Measurements from ENCODE around the gene SNX14.

The SNX14 gene

GRCh38 chr6:85494547-85495536, 98.8 kb downstream of the SNX14 start:
- TF ChIP-seq GATA3 (IDR thresholded peaks at IDR 0.05; ENCODE audit: low read depth, low read length), result no peak
- TF ChIP-seq GATA2 (IDR thresholded peaks at IDR 0.05; ENCODE audit: low read depth, low read length), result no peak

GRCh38 chr6:85493389-85493788, 100.3 kb downstream of the SNX14 start:
- TF ChIP-seq GATA3 (IDR thresholded peaks at IDR 0.05; ENCODE audit: low read depth, low read length) (no peak), GATA2 (IDR thresholded peaks at IDR 0.05; ENCODE audit: low read depth, low read length) (no peak)

GRCh38 chr6:85490516-85491248, 103.0 kb downstream of the SNX14 start:
- TF ChIP-seq GATA3 (IDR thresholded peaks at IDR 0.05; ENCODE audit: low read depth, low read length) (no peak), GATA2 (IDR thresholded peaks at IDR 0.05; ENCODE audit: low read depth, low read length) (no peak)

- TF ChIP-seq GATA3 (IDR thresholded peaks at IDR 0.05; ENCODE audit: low read depth, low read length) (no peak), GATA2 (IDR thresholded peaks at IDR 0.05; ENCODE audit: low read depth, low read length) (no peak)
Measured at GRCh38 chr6:85484948-85485347, 108.7 kb downstream of the SNX14 start.

GRCh38 chr6:85483846-85484245, 109.8 kb downstream of the SNX14 start:
- TF ChIP-seq GATA3 (IDR thresholded peaks at IDR 0.05; ENCODE audit: low read depth, low read length) (no peak), GATA2 (IDR thresholded peaks at IDR 0.05; ENCODE audit: low read depth, low read length) (no peak)

- TF ChIP-seq GATA3 (IDR thresholded peaks at IDR 0.05; ENCODE audit: low read depth, low read length) (no peak), GATA2 (IDR thresholded peaks at IDR 0.05; ENCODE audit: low read depth, low read length) (no peak)
Measured at GRCh38 chr6:85482905-85483700, 110.6 kb downstream of the SNX14 start.

GRCh38 chr6:85482206-85482904, 111.3 kb downstream of the SNX14 start:
- TF ChIP-seq GATA3 (IDR thresholded peaks at IDR 0.05; ENCODE audit: low read depth, low read length) (no peak), GATA2 (IDR thresholded peaks at IDR 0.05; ENCODE audit: low read depth, low read length) (no peak)

GRCh38 chr6:85479208-85479607, 114.5 kb downstream of the SNX14 start:
- TF ChIP-seq GATA2 (IDR thresholded peaks at IDR 0.05; ENCODE audit: low read depth, low read length) (no peak), GATA3 (IDR thresholded peaks at IDR 0.05; ENCODE audit: low read depth, low read length) (no peak)

GRCh38 chr6:85476532-85476931, 117.1 kb downstream of the SNX14 start:
- TF ChIP-seq GATA2 (IDR thresholded peaks at IDR 0.05; ENCODE audit: low read depth, low read length), result no peak
- no peak for TF ChIP-seq GATA3 (IDR thresholded peaks at IDR 0.05; ENCODE audit: low read depth, low read length)

- TF ChIP-seq GATA2 (IDR thresholded peaks at IDR 0.05; ENCODE audit: low read depth, low read length) (no peak), GATA3 (IDR thresholded peaks at IDR 0.05; ENCODE audit: low read depth, low read length) (no peak)
Measured at GRCh38 chr6:85473748-85474147, 119.9 kb downstream of the SNX14 start.

- TF ChIP-seq GATA3 (IDR thresholded peaks at IDR 0.05; ENCODE audit: low read depth, low read length) (no peak), GATA2 (IDR thresholded peaks at IDR 0.05; ENCODE audit: low read depth, low read length) (no peak)
Measured at GRCh38 chr6:85472744-85473143, 120.9 kb downstream of the SNX14 start.

GRCh38 chr6:85470023-85470410, 123.6 kb downstream of the SNX14 start:
- TF ChIP-seq GATA3 (IDR thresholded peaks at IDR 0.05; ENCODE audit: low read depth, low read length) (no peak), GATA2 (IDR thresholded peaks at IDR 0.05; ENCODE audit: low read depth, low read length) (no peak)

- TF ChIP-seq GATA3 (IDR thresholded peaks at IDR 0.05; ENCODE audit: low read depth, low read length), result no peak
- TF ChIP-seq GATA2 (IDR thresholded peaks at IDR 0.05; ENCODE audit: low read depth, low read length), result no peak
Measured at GRCh38 chr6:85469276-85470022, 124.2 kb downstream of the SNX14 start.

Measured in SH-SY5Y (cell line).